Cerebellar cortex (tissue), 1 donor: Measurements from ENCODE around the gene RASAL2.
"Not testable (repeated sequence)": the region's sequence is repeated elsewhere in the genome, so short reads cannot be mapped to it uniquely, and the experiment has no call there.

Experiments
- DNase-seq: peaks from one replicate; pipeline ENCODE4 v3.0.0-alpha.2; 2015; ENCODE audit warnings: low spot score

Gene RASAL2

DNA sequence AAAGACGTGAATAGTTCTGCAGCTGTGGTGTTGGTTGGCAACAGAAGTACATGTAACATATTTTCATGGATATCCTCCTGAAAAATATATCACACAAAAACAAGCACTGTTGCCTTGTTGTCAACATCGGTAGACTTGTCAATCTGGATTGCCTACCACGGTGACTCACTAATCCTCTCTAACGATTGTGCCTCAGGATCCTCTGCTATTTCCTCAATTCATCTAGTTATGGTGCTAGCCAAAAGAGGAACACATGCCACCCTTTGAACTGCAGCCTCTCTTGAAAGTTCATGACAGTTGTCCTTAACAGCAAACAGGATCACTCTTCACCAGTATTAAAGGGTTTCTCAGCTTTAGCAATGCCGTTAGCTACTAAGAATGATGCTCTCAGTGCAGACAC lies 25.7 kb downstream of the RASAL2 start:
- no peak for DNase-seq

DNA sequence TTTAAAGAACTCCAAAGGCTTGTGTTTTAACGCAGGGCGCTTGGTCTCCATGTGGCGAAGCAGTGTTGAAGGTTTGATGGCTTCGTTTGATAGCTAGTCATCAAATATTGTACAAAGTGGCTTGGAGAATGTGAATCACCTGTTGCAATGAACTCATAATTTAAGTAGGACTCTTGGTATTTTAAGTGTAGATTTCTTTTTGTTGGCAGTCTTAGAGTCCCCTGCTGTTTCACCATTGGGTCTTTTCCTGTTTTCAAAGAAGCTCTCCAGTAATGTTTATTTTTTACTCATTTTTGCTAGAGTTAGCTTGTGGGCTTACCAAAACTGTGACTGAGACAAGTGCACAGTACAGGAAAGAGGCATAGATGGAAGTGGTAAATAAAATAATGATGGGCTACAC lies 26.2 kb downstream of the RASAL2 start:
- no peak for DNase-seq

DNA sequence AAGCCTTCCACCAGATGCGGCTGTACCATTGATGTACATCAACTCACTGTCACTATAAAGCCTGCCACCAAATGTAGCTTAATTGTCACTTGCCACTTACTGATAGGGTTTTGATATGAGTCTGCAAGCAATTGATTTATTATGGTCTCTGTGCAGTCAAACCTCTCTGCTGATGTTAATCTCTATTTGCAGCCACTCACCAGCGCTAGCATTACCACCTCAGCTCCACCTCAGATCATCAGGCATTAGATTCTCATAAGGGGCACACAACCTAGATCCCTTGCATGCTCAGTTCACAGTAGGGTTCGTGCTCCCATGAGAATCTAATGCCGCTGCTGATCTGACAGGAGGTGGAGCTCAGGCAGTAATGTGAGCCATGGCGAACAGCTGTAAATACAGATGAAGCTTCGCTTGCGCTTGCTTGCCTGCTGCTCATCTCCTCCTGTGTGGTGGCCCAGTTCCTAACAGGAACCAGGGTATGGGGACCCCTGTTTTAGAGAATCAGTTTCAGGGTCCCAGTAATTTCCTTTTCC lies 26.7 kb downstream of the RASAL2 start:
- DNase-seq, result not testable (repeated sequence)

DNA sequence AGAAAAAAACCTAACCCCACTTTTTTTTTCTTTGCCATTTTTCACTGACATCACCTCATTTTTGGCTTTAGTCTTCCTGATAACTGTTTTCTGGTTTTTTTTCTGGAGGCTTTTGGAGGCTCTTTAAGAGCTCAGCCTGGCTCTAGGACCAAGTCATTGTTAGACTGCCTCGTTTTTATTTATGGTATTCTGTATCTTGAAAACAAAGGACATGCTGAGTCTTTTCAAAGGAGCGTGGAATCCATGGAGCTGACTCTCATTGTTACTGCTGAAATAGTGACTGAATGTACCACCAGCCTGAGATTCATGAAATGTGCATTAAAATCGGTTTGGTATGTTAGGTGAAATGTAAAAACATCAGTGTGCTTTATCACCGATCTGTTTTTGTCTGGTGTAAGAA lies 28.0 kb downstream of the RASAL2 start:
- no peak for DNase-seq

GRCh38 chr1:178122283-178122682 lies 28.4 kb downstream of the RASAL2 start:
- DNase-seq, result no peak

- DNase-seq, result no peak
Observed at GRCh38 chr1:178124115-178124514, 30.2 kb downstream of the RASAL2 start.

DNA sequence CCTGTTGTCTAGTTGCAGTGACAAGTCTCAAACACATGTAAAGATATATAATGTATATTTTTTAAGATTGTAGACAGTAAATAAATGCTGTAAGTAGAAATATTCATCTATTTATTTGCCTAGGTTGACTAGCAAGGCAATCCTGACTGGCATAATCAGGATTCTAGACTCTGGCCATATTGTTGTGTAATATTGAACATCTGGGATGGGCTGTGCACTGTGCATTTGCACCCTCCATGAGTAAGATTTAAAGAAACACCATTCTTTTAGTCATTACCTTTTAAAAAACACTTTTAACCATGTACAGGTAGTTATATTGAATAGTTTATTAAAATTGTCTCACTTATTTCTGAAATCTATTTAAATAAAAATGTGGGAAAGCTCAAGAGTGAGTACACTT lies 32.4 kb downstream of the RASAL2 start:
- DNase-seq, result no peak

DNA sequence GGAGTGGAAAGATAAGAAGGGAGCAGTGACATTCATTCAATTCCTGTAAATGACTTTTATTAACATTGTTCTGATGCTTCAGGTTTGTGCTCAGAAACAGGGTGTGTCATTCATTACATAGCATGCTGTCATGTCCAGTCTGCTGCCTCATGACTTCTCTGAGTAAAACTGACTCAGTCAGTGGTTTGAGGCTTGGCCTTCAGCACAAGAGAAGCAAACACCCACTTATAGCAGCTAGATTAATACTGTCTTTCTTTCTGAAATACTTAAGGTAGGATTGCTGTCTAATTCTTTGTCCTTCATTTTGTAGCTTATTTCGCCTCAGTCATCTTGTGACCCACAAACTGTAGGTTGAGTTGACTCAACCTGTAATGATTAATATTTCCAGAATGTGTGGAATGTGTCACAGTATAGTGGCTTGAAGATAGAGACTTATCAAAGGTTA lies 32.9 kb downstream of the RASAL2 start:
- DNase-seq, result no peak

DNA sequence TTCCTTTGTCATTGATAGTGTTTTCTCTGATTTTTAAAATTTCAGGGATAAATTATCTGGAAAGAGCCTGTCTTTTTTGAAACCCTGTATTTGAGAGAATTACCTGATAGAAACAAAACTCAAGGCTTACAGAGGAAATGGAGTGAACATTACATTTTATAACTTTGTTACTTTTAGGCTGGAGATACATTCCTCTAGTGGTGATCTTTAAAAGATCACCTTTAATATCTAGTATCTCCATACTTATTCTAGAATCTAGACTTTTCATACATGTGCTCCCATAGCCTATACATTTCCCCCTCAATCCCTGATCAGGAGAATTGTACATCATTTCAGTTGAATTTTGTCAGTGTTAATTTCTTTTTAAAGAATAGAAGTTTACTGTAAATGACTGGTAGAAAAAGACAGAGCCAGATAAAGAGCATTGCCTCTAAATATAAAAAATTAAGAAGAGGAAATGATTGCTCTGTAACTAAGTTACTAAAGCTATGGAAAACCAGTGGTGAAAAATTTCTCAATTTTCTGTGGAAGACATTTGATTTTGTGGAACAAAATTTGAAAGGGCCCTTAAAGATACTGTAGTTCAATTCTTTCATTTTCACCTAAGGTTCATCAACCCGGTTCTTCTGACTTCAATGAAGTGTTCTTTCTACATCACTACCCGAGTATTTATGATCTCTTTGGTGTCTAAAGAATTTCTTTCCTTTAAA lies 33.7 kb downstream of the RASAL2 start:
- no peak for DNase-seq

DNA sequence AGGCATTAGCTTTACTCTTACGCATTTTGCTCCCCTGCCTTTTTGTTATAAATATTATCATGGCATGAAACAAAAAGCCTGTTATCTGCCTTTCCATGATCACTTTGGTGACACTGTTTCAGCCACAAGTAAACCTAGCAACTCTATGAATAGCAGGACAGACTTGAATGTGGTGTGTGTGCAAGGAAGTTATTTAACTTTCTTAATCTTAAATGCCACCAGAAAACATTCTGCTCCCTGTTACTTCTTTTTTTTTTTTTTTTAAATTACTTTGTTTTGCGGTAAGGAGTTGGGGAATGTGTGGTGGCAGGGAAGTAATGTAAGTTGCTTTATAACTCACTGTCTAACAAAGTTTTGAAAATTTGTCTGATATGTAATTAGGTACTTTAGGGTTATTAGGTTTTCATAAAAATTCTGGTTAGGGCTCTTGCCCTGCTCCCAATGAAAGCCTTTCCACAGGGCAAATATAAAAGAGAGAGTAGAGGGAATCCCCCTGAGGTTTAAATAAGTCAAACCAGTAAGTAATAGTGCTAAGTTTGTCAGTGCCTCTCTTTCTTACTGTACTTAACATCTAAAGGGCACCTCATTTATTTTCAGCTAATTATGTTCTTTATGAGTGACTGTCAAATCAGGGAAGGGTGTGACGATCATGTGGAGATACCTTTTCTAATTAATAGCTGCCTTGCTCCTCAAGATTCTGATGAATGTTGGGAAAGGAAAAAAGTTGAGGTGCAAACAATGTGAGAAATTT lies 39.5 kb downstream of the RASAL2 start:
- no peak for DNase-seq

- DNase-seq, result no peak
Observed at GRCh38 chr1:178134061-178134460, 40.2 kb downstream of the RASAL2 start.

GRCh38 chr1:178137238-178137637 lies 43.3 kb downstream of the RASAL2 start:
- DNase-seq, result no peak

- no peak for DNase-seq
Observed at GRCh38 chr1:178142806-178143205, 48.9 kb downstream of the RASAL2 start.

DNA sequence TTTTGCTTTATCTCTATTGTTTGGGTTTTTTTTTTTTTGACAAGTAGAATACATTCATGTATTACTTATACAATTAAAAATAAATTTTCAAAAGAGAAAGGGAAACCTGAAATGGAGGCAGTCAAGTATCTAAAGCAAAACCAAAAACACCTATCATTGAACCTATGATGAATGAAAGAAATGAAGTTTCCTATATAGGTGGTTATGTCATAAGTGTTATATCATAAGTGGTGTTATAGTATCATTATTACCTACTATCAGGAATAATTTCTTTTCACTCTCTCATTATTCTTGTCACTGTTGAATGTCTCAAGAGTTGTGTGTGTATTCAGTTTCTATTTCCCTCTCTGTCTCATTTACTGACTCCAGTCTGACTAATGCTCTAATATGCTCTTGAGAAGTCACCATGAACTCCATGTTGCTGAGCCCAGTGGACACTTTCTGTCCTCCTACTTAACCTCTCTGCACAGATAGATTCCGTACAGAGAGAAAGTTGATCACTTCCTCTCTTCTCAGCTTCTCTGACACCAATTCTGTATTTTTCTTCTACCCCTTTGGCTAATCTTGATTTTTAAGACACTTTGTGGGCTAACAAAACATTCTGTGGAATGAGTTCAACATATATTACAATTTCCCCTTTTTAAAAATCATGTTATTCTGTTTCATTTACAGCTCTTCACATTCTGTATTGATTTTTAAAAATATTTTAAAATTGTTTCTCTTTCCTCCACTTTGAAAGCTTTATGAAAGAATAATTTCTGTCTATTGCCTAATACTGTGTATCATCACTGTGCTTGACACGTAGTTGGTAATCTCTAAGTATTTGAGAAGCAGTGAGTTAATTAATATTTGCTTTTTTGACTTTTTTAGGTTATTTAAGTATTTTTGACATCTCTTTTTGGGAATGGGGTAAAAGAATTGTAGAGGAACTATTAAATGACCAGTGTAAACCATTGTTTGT lies 50.1 kb downstream of the RASAL2 start:
- DNase-seq, result no peak

DNA sequence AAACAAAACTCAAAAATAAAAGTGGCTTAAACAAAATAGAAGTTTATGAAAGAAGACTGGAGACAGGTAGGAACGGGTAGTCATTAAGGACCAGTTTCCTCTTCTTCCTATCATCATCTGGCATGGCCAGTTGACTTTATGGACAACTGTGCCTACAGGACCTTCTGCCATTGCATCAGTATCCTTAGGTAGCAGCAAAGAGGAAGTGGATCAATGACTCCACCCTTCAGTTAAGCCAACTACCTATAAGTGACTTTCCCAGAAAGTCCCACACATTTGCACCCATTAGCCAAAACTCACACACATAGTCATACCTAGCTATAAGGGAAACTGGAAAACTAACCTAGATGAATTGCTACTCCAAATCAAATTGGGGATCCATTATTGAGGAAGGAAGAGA lies 51.7 kb downstream of the RASAL2 start:
- DNase-seq, result no peak

- DNase-seq, result peak; percentile 88
Observed at GRCh38 chr1:178146436-178146835, 52.5 kb downstream of the RASAL2 start.

GRCh38 chr1:178150610-178151009 lies 56.7 kb downstream of the RASAL2 start:
- DNase-seq, result no peak

GRCh38 chr1:178151831-178152230 lies 57.9 kb downstream of the RASAL2 start:
- DNase-seq, result no peak

DNA sequence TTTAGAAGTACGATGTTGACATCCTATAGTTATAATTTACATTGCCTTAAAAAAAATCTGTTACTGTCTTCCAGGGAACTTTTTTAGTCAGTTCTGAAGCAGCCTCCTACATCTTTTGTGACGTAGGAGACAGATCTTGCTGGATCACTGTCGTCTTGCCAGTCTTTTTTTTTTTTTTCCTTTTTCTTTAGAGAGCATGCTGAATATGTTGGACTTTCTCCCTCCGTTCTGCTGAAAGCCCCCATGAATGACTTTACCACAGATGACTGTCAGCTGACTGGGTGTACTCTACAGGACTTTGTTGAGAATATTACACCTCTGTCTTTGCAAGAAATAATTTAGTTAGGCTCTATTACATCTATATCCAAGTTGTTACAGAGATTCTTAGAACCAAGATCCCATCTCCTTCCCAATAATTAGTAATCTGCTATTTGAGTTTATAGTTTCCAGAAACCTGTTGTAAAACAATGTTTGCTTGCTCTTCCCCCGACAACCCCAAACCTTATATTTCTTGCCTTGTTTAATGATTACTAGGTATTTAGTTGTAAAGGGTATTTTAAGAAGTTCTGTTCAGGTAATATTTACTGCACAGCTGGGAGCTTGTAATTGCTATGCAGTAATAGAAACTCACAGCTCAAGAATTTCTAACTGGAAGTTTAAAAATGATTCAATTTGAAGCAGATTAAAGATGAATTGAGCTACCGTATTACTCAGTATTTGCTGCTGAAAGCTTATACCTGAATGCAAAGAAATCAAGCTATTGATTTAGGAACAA lies 61.8 kb downstream of the RASAL2 start:
- no peak for DNase-seq

GRCh38 chr1:178160736-178161475 lies 67.0 kb downstream of the RASAL2 start:
- no peak for DNase-seq

DNA sequence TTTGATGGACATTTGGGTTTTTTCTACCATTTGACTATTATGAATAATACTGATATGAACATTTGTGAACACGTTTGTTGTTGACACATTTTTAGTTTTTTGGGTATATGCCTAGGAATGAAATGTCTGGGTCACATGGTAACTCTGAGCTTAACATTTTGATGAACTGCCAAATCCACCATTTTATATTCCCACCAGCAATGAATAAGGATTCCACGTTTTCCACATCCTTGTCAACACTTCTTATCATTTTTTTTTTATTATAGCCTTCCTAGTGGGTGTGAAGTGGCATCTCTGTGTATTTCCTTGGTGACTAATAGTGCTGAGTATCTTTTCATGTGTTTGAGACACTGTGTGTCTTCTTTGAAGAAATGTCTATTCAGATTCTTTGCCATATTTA lies 67.6 kb downstream of the RASAL2 start:
- DNase-seq, result no peak
